Skin epidermis (tissue), 12 donors: ENCODE data around the gene PTPRM.
"Not testable (repeated sequence)": the region's sequence is repeated elsewhere in the genome, so short reads cannot be mapped to it uniquely, and the experiment has no call there.

Source experiments
- H3K27ac ChIP-seq, 21 experiments: fragments of 200-600 bp; sonication (generic) in 11 of 21; one replicate each; pipeline ENCODE4 v1.5.0; 2020; ENCODE audit warnings: mild to moderate bottlenecking in 3 of 21, inconsistent platforms in 2 of 21, moderate library complexity in 2 of 21
- H3K4me3 ChIP-seq, 7 experiments: fragments of 200-600 bp; sonication (generic) in 2 of 7; one replicate each; pipeline ENCODE4 v1.5.0; 2020; ENCODE audit warnings: inconsistent platforms in 2 of 7, mild to moderate bottlenecking in 2 of 7, moderate library complexity in 1 of 7

The PTPRM gene

DNA sequence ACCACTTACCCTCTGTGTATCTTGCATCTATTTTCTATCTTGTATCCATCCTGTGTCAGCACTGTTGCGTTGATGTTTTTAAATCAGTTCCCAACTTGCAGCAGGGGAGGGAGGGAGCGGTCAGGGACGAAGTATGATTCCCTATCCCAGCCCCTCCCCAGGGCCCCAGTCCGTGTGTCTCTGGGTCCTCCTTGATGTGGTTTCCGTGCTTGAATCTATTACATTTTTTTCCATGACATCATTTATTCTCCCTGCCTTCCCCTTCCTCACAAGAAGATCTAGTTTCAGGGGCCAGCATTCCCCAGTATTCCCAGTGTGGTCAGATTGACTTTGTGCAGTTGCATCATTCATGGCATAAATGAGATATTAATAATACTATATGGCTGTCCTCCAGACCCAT is 479.3 kb downstream of the PTPRM start:
- Histone ChIP-seq H3K27ac (no peak overlapping the region), H3K4me3 (no peak overlapping the region)

GRCh38 chr18:8049147-8049546 is 482.0 kb downstream of the PTPRM start:
- Histone ChIP-seq H3K27ac (no peak overlapping the region), H3K4me3 (no peak overlapping the region)

DNA sequence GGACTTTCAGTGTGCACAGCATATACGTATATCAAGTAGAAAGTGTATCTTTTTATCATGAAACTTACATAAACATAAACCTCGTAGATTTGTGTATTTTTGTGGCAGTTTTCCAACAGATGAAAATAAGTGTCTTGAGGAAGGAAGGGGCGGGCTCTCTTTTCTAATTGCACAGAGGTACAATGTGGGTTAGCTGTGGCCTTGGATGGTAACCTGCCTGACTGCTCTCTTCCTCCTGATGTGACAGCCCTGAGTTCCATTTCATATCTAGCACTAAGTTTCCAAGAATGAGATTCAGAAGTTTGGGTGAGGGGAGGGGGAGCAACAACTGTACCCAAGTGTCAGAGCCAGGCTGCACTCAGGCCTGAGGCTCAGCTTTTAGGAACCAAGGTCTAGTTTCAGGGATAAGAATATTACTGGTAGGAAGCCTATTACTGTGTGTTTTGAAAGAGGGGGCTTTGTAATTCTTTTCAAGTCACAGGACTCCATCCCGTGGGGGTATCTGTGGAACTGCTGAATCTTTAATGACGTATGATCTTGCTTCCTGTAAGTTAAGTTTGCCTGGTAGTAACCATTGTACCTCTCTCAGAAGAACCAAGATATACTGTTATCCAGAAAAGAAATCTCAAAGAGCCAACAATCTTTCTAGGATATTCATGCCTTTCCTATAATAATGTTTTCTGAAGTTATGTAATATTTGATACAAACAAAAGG is 483.7 kb downstream of the PTPRM start:
- Histone ChIP-seq H3K4me3 (no peak overlapping the region), H3K27ac (no peak overlapping the region)

DNA sequence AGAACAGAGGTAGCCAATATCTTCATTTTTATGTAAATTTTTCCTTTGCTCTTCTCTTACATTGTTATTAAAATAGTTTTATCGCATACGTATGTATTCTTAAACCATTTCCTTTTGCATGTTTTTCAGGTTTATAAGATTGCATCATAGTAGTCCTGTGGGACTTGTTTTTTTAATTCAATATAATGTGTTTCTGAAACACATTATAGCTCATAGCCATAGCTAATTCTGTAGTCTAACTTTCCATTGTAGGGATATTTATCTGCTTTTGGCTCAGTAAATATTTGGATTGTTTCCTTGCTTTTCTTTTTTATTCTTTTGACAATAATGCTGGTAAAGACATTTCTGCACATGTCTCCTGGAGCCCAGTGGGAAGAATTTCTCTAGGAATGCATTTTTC is 484.3 kb downstream of the PTPRM start:
- H3K27ac ChIP-seq: peak overlapping the region in 1 of 21 experiments; percentile 27
- no peak overlapping the region for H3K4me3 ChIP-seq

DNA sequence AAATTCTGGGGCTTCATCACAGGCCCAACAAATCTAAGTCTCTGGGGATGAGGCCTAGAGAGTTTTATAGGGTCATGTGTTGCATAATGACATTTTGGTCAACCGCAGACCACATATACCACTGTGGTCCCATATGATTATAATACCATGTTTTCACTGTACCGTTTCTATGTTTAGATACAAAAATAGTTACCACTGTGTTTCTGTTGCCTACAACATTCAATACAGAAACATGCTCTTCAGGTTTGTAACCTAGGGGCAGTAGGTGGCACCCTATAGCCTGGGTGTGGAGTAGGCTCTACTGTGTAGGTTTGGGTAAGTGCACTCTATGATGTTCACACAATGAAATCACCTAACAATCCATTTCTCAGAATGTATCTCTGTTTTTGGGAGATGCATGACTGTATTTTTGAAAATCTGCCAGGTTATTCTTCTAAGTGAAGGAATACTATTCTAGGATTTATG is 485.2 kb downstream of the PTPRM start:
- no peak overlapping the region for H3K27ac ChIP-seq
- H3K4me3 ChIP-seq: no peak overlapping the region

DNA sequence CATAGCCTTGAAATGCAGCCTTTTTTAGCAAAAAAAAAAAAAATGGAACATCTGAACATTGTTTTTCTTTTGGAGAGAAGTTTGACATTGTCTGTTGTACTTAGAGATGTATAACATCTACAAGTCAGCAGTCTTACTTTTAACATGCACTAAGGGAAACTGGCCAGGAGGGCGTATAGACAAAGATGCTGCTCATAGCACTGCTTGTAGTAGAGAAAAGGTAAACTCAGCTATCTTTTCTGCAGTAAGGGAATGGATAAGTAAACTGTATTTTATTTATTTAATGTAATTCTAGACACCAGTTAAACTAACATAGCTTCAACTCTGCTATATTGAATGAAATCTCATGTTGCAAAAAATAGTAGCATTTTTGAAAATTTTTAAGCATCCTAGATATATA is 489.6 kb downstream of the PTPRM start:
- no peak overlapping the region for H3K27ac ChIP-seq
- no peak overlapping the region for H3K4me3 ChIP-seq

DNA sequence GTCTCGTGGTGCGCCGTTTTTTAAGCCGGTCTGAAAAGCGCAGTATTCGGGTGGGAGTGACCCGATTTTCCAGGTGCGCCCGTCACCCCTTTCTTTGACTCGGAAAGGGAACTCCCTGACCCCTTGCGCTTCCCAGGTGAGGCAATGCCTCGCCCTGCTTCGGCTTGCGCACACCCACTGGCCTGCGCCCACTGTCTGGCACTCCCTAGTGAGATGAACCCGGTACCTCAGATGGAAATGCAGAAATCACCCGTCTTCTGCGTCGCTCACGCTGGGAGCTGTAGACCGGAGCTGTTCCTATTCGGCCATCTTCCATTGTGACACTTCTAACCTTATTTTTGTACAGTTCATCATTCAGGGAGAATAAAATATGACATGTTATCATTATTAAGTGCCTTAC is 496.0 kb downstream of the PTPRM start:
- H3K27ac ChIP-seq: not testable (repeated sequence)
- H3K4me3 ChIP-seq: peak overlapping the region in 1 of 7 experiments; percentile 12

GRCh38 chr18:8063733-8064132 is 496.6 kb downstream of the PTPRM start:
- H3K27ac ChIP-seq: no peak overlapping the region

GRCh38 chr18:8065284-8065683 is 498.2 kb downstream of the PTPRM start:
- no peak overlapping the region for H3K27ac ChIP-seq
- H3K4me3 ChIP-seq: no peak overlapping the region

More at GRCh38 chr18:8063733-8064132, 496.6 kb downstream of the PTPRM start:
- no peak overlapping the region for H3K4me3 ChIP-seq

DNA sequence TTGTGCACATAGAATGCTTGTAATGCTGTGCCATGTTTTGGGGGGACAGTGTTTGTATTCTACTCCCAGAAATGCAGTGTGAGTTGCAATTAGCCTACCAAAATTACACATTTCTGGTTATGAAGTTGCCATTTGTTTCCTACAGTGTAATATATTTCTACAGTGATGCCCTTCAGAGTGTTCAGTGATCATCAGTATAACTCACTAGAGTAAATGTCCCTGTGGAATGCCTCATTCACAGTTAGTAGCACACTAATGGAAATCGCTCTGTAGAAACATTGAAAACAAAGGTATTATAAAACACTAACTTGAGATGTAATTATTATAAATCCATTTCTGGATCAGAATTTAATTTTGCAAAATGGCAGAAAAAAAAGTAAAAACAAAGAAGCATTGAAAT is 498.7 kb downstream of the PTPRM start:
- Histone ChIP-seq H3K4me3 (no peak overlapping the region), H3K27ac (no peak overlapping the region)

DNA sequence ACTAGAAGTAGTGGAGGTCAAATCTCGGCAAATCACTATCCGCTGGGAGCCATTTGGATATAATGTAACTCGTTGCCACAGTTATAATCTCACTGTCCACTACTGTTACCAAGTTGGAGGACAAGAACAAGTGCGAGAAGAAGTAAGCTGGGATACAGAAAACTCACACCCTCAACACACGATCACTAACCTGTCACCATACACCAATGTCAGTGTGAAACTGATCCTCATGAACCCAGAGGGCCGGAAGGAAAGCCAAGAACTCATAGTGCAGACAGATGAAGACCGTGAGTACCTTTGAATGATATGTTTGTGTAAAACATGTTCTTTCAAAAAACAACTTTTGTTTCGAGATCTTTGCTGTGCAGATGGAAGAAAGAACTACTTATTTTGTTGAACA is 502.6 kb downstream of the PTPRM start:
- Histone ChIP-seq H3K4me3 (no peak overlapping the region), H3K27ac (no peak overlapping the region)

- Histone ChIP-seq H3K27ac (no peak overlapping the region), H3K4me3 (no peak overlapping the region)
Observed at GRCh38 chr18:8073167-8073566, 506.1 kb downstream of the PTPRM start.

- H3K4me3 ChIP-seq: no peak overlapping the region
- H3K27ac ChIP-seq: no peak overlapping the region
Observed at GRCh38 chr18:8080092-8080491, 513.0 kb downstream of the PTPRM start.

DNA sequence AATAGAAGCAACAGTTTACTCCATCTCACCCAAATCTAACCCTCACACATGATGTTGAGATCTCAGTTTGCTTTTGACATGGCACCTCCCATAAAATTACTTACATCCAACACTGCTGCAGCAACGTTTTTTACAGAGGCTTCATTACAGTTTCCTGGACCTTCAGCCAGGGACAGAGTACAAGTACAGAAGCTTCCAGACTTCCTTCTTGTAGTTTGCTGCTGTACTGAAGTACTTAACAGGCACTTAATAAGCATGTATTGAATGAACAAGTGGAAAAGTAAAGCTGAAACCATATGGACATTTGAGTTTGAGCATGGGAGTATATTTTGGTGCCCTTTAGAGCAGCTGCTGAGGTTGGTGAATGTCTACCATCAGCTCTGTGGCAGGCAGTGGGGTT is 514.2 kb downstream of the PTPRM start:
- Histone ChIP-seq H3K4me3 (no peak overlapping the region), H3K27ac (no peak overlapping the region)

GRCh38 chr18:8081872-8082553 is 514.9 kb downstream of the PTPRM start:
- no peak overlapping the region for H3K4me3 ChIP-seq
- H3K27ac ChIP-seq: no peak overlapping the region

DNA sequence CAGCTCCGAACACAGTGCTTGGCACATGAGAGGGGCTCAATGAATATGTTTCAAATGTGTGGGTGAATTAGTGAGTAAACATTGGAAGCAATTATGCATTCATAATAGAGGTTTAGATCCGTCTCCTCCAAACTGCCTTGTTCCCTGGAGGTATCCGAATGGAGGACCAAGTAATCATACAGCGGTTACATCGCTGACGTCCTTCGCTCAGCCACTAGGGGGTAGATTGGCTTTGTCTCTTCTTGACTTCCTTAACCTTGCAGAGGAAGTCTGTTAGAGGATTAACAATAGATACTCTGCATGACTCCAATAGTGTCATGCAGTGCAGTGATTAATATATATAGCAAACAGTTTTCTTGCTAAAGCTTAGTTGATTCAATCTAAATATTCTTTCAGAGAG is 517.0 kb downstream of the PTPRM start:
- Histone ChIP-seq H3K27ac (no peak overlapping the region), H3K4me3 (no peak overlapping the region)

GRCh38 chr18:8088626-8089025 is 521.5 kb downstream of the PTPRM start:
- Histone ChIP-seq H3K4me3 (no peak overlapping the region), H3K27ac (no peak overlapping the region)

DNA sequence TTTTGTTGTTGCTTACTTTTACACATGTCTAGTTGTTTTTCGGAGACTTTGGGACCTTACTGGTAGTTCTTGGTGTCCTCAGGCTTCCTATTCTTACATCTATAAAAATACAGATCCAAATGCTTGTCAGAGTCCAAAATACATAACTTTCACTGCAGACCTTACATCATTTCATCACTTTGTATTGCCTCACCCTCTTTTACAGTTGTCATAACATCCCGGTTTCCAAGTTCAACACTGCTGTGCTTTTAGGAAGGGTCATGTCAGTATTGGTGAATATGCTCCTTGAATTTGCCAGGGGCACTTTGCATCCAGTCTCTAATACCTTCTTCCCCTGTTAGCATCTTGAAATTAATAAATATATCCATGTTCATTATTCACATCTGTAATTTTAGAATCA is 523.9 kb downstream of the PTPRM start:
- no peak overlapping the region for H3K27ac ChIP-seq
- no peak overlapping the region for H3K4me3 ChIP-seq

GRCh38 chr18:8095947-8096570 is 528.9 kb downstream of the PTPRM start:
- Histone ChIP-seq H3K4me3 (no peak overlapping the region), H3K27ac (no peak overlapping the region)

GRCh38 chr18:8097399-8097798 is 530.3 kb downstream of the PTPRM start:
- no peak overlapping the region for H3K4me3 ChIP-seq
- no peak overlapping the region for H3K27ac ChIP-seq

GRCh38 chr18:8097927-8098326 is 530.8 kb downstream of the PTPRM start:
- Histone ChIP-seq H3K4me3 (no peak overlapping the region), H3K27ac (no peak overlapping the region)
